ENCODE results near the gene ZNF862.

ZNF862 gene

DNA sequence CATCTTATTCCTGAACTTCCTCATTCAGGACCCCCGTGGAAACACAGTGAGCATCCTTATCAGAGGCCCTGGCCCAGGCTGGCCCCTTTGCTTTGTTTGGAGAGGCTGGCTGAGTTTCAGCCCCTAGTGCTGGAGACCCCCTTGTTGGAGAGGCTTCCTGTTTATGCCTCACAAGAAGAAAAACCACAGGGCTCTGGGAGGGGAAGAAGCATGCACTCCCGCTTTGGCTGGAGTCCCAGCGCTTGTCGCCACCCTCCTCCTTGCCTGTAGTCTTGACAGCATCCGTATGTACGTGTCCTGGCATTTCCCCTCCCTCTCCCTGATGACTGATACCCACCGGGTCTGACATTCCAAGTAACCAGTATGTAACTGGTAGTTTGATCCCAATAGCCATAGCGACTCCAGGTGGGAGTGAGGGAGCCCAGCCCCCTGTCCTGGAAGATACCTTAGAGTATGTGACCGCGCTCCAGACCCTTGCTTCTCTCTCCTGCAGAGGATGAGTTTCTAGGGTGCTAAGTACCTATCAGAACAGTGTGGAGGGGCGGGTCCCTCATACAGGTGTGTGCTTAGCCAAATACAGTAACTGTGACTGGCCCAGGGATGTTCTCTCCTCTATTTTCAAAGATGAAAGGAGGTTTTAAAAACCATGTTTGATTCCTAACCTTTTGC, 28.7 kb downstream of the ZNF862 start:
- TF ChIP-seq CTCF (IDR thresholded peaks at IDR 0.05; ENCODE audit: low read depth, low read length), result no peak
- peak; percentile 74 to 91 for DNase-seq (ENCODE audit: low read depth in 2 of 2)
- H3K4me3 ChIP-seq (replicated peaks in 1 of 2; ENCODE audit: low read depth in 2 of 2, low read length in 2 of 2), result no peak overlapping the region

DNA sequence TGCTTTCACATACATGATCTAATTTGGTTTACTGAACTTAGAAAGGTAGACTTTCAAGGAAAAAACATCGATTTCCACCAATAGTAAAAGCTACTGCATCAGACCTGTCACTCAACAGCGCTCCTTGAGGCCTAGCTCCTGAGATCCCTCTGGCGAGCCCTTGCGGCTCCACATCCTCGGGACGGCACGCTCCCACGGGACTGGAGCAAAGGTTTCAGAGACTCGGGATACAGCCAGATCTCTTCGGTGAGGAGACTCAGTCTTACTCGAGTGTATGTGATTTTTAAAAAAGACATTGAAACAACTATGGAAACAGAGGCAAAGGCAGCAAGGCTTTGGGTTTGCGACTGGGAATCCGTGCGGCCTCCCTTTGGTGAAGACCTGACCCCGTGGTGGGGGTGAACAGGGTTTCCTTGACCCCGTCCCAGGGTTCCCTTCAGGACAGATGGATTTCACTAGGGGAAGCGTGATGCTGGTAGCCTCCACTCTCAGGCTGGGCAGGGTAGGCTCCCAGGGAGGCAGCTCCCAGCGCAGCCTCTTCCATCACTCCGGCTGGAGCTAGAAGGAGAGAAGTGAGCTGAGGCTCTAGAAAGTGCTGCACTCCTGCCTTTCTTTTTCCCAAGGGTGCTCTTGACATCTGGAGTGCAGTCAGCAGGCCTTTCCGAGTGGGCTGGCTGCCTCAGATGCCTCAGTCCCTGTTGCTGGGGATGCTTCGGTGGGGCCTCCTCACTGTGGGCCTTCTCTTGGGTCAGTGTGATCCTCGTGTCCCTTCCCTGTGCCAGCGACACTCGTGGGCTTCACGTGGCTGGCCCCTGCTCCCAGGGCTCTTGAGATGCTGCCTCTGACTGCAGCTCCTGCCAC, 29.8 kb downstream of the ZNF862 start:
- H3K4me3 ChIP-seq (replicated peaks in 1 of 2; ENCODE audit: low read depth in 2 of 2, low read length in 2 of 2), result no peak overlapping the region
- TF ChIP-seq CTCF (IDR thresholded peaks at IDR 0.05; ENCODE audit: low read depth, low read length), result no peak
- no peak for DNase-seq (ENCODE audit: low read depth in 2 of 2)

- DNase-seq (ENCODE audit: low read depth in 2 of 2), result no peak
- no peak for TF ChIP-seq CTCF (IDR thresholded peaks at IDR 0.05; ENCODE audit: low read depth, low read length)
- no peak overlapping the region for H3K4me3 ChIP-seq (replicated peaks in 1 of 2; ENCODE audit: low read depth in 2 of 2, low read length in 2 of 2)
These were observed 30.6 kb downstream of the ZNF862 start for GRCh38 chr7:149868623-149869290.

- no peak for TF ChIP-seq CTCF (IDR thresholded peaks at IDR 0.05; ENCODE audit: low read depth, low read length)
- DNase-seq (ENCODE audit: low read depth in 2 of 2), result no peak
- no peak overlapping the region for H3K4me3 ChIP-seq (replicated peaks in 1 of 2; ENCODE audit: low read depth in 2 of 2, low read length in 2 of 2)
These were observed 31.1 kb downstream of the ZNF862 start for GRCh38 chr7:149869291-149869650.

DNA sequence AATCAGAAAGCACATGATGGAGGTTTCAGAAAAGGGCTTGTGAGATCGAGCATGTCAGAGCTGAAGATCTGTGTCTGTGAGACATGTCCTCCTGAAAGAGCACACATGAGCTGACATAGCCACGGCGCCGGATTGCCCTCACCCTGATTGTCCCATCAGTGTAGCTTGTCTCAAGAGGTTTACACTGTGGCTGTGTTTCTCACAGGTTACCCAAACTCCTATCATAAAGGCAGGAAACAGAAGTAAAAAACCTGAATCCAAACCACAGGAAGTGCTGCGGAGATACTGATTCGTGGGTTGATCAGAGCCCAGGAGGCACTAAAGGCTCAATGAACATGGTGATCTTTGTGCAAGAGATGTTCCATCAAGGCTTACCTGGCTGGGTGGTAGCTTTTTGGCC, 31.7 kb downstream of the ZNF862 start:
- TF ChIP-seq CTCF (IDR thresholded peaks at IDR 0.05; ENCODE audit: low read depth, low read length), result no peak
- H3K4me3 ChIP-seq (replicated peaks in 1 of 2; ENCODE audit: low read depth in 2 of 2, low read length in 2 of 2), result no peak overlapping the region
- no peak for DNase-seq (ENCODE audit: low read depth in 2 of 2)

DNA sequence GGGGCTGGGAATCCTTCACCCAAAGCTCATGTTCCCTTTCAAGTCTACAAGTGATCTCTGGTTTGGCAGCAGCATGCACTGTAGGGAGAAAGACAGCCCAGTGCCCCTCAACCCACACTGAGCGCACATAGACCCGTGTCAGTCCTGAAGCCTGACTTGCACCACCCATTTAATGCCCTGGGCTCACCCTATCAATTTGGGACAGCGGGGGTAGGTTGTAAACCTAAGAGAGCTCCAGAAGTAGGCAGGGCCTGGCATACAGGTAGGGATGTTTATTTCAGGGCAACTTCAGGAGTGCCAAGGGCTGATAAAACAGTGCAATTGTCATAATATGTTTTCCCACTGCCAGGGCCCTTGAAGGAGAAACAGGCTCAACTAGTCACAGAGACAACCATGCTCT, 32.1 kb downstream of the ZNF862 start:
- H3K4me3 ChIP-seq (replicated peaks in 1 of 2; ENCODE audit: low read depth in 2 of 2, low read length in 2 of 2), result no peak overlapping the region
- DNase-seq (ENCODE audit: low read depth in 2 of 2), result no peak
- TF ChIP-seq CTCF (IDR thresholded peaks at IDR 0.05; ENCODE audit: low read depth, low read length), result no peak
